HCT116 (cell line): Measurements from ENCODE around the gene RIMKLA. TPM values are rescaled to one million over a fixed set of nuclear protein-coding genes. Genes with fewer than 3 reads are reported as not detected.

Experiments
- ATAC-seq: fragments of 200-7000 bp; cut with Tn5 transposase; 2 replicates; pipeline ENCODE4 v1.9.1; 2020; ENCODE audit warnings: mild to moderate bottlenecking, moderate library complexity
- BruUV-seq: library from RNA; stranded (reverse); fragments of 400-500 nt; replicated peaks from 2 replicates; lab custom pipeline; 2021; lab: Mats Ljungman, UMichigan
- CTCF ChIA-PET: fragments of 300-600 bp; sonication (Branson Sonifier 250); formaldehyde crosslinking; loops from one replicate; lab custom pipeline; 2021; ENCODE audit warnings: antibody characterized with exemption; lab: Charles Lee
- POLR2A ChIA-PET: fragments of 300-600, 350-600 bp; sonication (Branson Sonifier 250); formaldehyde crosslinking; loops from one replicate; lab custom pipeline; 2021; ENCODE audit warnings: antibody characterized with exemption; lab: Charles Lee
- RAD21 ChIA-PET, 2 experiments: fragments of 300-600 bp; sonication (Branson Sonifier 250); formaldehyde crosslinking; loops; one replicate each; lab custom pipeline; 2023; ENCODE audit warnings: low total read pairs in 2 of 2; ENCODE audit not compliant: uncharacterized antibody in 2 of 2, unreplicated experiment in 2 of 2, low non-redundant PET in 1 of 2; lab: Charles Lee
- DNase-seq: peaks from one replicate; pipeline ENCODE4 v3.0.0-alpha.2; 2010; ENCODE audit warnings: low read depth, low spot score
- H2AFZ ChIP-seq: fragments of 200-600 bp; shearing (Covaris generic), sonication (generic); 2 replicates; pipeline ENCODE4 v1.6.1; 2017; ENCODE audit warnings: low read depth, mixed run types, mixed read lengths, antibody characterized with exemption, low read length; ENCODE audit not compliant: poor library complexity, severe bottlenecking
- H3K27ac ChIP-seq: 2 replicates; pipeline ENCODE4 v1.5.1; 2012; ENCODE audit warnings: low read depth, low read length
- H3K27me3 ChIP-seq: fragments of 200-600 bp; sonication (generic); 2 replicates; pipeline ENCODE4 v1.6.1; 2016; ENCODE audit warnings: mixed run types, low read length, mixed read lengths; ENCODE audit not compliant: insufficient read depth
- H3K36me3 ChIP-seq, 2 experiments: fragments of 200-500 bp in 1 of 2; fragments of 200-600 bp in 1 of 2; sonication (Bioruptor generic) in 1 of 2; sonication (generic) in 1 of 2; 2 replicates each; pipeline versions ENCODE4 v1.5.1 to v1.6.1; 2014 to 2016; ENCODE audit warnings: low read length in 2 of 2, inconsistent platforms in 1 of 2, mixed read lengths in 1 of 2, mixed run types in 1 of 2; ENCODE audit not compliant: insufficient read depth in 2 of 2, control insufficient read depth in 1 of 2
- H3K4me1 ChIP-seq, 2 experiments: fragments of 200-600 bp in 1 of 2; sonication (generic) in 1 of 2; 2 replicates each; pipeline versions ENCODE4 v1.5.1 to v1.6.1; 2012 to 2017; ENCODE audit warnings: low read length in 2 of 2, inconsistent platforms in 1 of 2, mild to moderate bottlenecking in 1 of 2, mixed read lengths in 1 of 2, mixed run types in 1 of 2, moderate library complexity in 1 of 2; ENCODE audit not compliant: insufficient read depth in 2 of 2, control insufficient read depth in 1 of 2
- H3K4me2 ChIP-seq: fragments of 200-600 bp; sonication (generic); 2 replicates; pipeline ENCODE4 v1.6.1; 2017; ENCODE audit warnings: mixed run types, low read length, mixed read lengths
- H3K4me3 ChIP-seq, 2 experiments: fragments of 200-600 bp in 1 of 2; sonication (generic) in 1 of 2; replicated peaks in 1 of 2; 2 replicates each; pipeline ENCODE4 v1.5.1; 2011 to 2016; ENCODE audit warnings: low read length in 2 of 2, control low read depth in 1 of 2, low read depth in 1 of 2, mild to moderate bottlenecking in 1 of 2, mixed read lengths in 1 of 2, mixed run types in 1 of 2
- H3K79me2 ChIP-seq: fragments of 200-600 bp; sonication (generic); 2 replicates; pipeline ENCODE4 v1.6.1; 2017; ENCODE audit warnings: mild to moderate bottlenecking, mixed run types, low read length, moderate library complexity, mixed read lengths; ENCODE audit not compliant: insufficient read depth
- H3K9ac ChIP-seq: fragments of 200-600 bp; sonication (generic); 2 replicates; pipeline ENCODE4 v1.6.1; 2016; ENCODE audit warnings: low read length, mixed read lengths
- H3K9me2 ChIP-seq: fragments of 200-600 bp; sonication (generic), shearing (Covaris generic); 2 replicates; pipeline ENCODE4 v1.6.1; 2017; ENCODE audit warnings: mixed run types, mild to moderate bottlenecking, moderate library complexity; ENCODE audit not compliant: insufficient read depth
- H3K9me3 ChIP-seq, 2 experiments: fragments of 200-500 bp in 1 of 2; fragments of 200-600 bp in 1 of 2; sonication (Bioruptor generic) in 1 of 2; sonication (generic) in 1 of 2; 2 replicates each; pipeline ENCODE4 v1.6.1; 2014 to 2017; ENCODE audit warnings: low read length in 2 of 2, mixed read lengths in 2 of 2, inconsistent platforms in 1 of 2, low read depth in 1 of 2, mild to moderate bottlenecking in 1 of 2, mixed run types in 1 of 2, moderate library complexity in 1 of 2; ENCODE audit not compliant: control insufficient read depth in 1 of 2, insufficient read depth in 1 of 2
- H4K20me1 ChIP-seq: fragments of 200-600 bp; sonication (generic), shearing (Covaris generic); 2 replicates; pipeline ENCODE4 v1.6.1; 2017; ENCODE audit warnings: mixed run types, mild to moderate bottlenecking, moderate library complexity; ENCODE audit not compliant: insufficient read depth
- ELF1 ChIP-seq: IDR thresholded peaks from 2 replicates; pipeline ENCODE4 v1.6.1; 2012; ENCODE audit warnings: low read depth, borderline replicate concordance
- RAD21 ChIP-seq: IDR thresholded peaks from 2 replicates; pipeline ENCODE4 v1.6.1; 2012; ENCODE audit warnings: low read depth, mild to moderate bottlenecking
- SP1 ChIP-seq: IDR thresholded peaks from 2 replicates; pipeline ENCODE4 v1.6.1; 2012; ENCODE audit warnings: low read depth
- YY1 ChIP-seq: IDR thresholded peaks from 2 replicates; pipeline ENCODE4 v1.6.1; 2011; ENCODE audit warnings: low read length, low read depth, moderate library complexity, mild to moderate bottlenecking; ENCODE audit not compliant: insufficient replicate concordance; ENCODE audit errors: extremely low read depth
- ZFX ChIP-seq: fragments of 450-650 bp; IDR thresholded peaks from 2 replicates; pipeline ENCODE4 v1.6.1; 2017
- ZNF274 ChIP-seq: fragments of 200-500 bp; sonication (Bioruptor generic); IDR thresholded peaks from 2 replicates; pipeline ENCODE4 v1.6.1; 2014; ENCODE audit warnings: mild to moderate bottlenecking, low read depth, low read length, inconsistent platforms
- intact Hi-C: fragments of 100-400 bp; cut with micrococcal nuclease; formaldehyde crosslinking; loops from 2 replicates; pipeline ENCODE4 v1.10.0; 2022
- total RNA-seq: library from RNA; stranded (reverse); gene quantifications from one replicate; pipeline ENCODE4 v1.2.1, GENCODE V29; 2021; ENCODE audit not compliant: unreplicated experiment
- TF ChIP-seq, protein P1 (sequence below): IDR thresholded peaks from 2 replicates; pipeline ENCODE4 v1.6.1; 2012; ENCODE audit warnings: low read depth

The RIMKLA gene
- total RNA-seq, 1 experiment from 2014 or later, result 4.9 TPM

DNA sequence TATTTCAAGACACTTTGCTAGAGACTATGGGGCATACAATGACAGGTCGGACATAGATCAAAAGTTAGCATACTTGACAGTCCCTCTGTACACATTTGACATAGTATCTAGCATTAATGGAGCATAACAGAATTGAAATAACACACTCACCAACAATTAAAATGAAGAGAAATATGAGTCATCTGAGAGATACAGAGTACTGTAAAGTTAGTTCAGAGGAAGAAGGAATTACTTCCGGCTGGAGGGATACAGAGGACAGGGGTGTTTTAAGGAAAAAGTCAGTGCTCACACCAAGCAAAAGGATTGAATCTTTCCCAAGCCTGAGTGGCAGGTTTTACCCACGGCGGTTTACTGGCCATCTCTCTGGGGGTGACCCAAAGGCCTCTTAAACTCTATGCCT, 72.8 kb downstream of the RIMKLA start:
- Histone ChIP-seq H3K36me3 (peaks cover 5 to 6% of the 10 kb centered on the region in 2 experiments; a peak in 2 of 4 replicates), H3K79me2 (peaks cover 15% of the 10 kb centered on the region), H3K4me3 (no peak overlapping the region), H3K27ac (no peak overlapping the region), H3K4me1 (peaks cover 0 to 16% of the 10 kb centered on the region in 2 experiments; a peak in 3 of 4 replicates), H4K20me1 (no peaks in the 10 kb centered on the region), H3K27me3 (no peaks in the 10 kb centered on the region), H3K9me2 (no peaks in the 10 kb centered on the region), H2AFZ (no peak overlapping the region), H3K9me3 (no peaks in the 10 kb centered on the region), H3K9ac (no peak overlapping the region), H3K4me2 (no peak overlapping the region)
- ATAC-seq (no peak), DNase-seq (no peak)
- POLR2A ChIA-PET, result no interaction called here
- CTCF ChIA-PET, result no interaction called here
- RAD21 ChIA-PET, result no interaction called here
- no TSS peak for BruUV-seq
- intact Hi-C loops, result no loop called here
- no peak for TF ChIP-seq ZNF274
- TF ChIP-seq YY1, result no peak
- no peak for TF ChIP-seq SP1
- TF ChIP-seq ZFX, result no peak
- TF ChIP-seq ELF1, result no peak
- no peak for TF ChIP-seq RAD21
- TF ChIP-seq, protein P1, sequence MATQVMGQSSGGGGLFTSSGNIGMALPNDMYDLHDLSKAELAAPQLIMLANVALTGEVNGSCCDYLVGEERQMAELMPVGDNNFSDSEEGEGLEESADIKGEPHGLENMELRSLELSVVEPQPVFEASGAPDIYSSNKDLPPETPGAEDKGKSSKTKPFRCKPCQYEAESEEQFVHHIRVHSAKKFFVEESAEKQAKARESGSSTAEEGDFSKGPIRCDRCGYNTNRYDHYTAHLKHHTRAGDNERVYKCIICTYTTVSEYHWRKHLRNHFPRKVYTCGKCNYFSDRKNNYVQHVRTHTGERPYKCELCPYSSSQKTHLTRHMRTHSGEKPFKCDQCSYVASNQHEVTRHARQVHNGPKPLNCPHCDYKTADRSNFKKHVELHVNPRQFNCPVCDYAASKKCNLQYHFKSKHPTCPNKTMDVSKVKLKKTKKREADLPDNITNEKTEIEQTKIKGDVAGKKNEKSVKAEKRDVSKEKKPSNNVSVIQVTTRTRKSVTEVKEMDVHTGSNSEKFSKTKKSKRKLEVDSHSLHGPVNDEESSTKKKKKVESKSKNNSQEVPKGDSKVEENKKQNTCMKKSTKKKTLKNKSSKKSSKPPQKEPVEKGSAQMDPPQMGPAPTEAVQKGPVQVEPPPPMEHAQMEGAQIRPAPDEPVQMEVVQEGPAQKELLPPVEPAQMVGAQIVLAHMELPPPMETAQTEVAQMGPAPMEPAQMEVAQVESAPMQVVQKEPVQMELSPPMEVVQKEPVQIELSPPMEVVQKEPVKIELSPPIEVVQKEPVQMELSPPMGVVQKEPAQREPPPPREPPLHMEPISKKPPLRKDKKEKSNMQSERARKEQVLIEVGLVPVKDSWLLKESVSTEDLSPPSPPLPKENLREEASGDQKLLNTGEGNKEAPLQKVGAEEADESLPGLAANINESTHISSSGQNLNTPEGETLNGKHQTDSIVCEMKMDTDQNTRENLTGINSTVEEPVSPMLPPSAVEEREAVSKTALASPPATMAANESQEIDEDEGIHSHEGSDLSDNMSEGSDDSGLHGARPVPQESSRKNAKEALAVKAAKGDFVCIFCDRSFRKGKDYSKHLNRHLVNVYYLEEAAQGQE, result no peak
